ENCODE data around the gene CHCT1.

CHCT1 gene

DNA sequence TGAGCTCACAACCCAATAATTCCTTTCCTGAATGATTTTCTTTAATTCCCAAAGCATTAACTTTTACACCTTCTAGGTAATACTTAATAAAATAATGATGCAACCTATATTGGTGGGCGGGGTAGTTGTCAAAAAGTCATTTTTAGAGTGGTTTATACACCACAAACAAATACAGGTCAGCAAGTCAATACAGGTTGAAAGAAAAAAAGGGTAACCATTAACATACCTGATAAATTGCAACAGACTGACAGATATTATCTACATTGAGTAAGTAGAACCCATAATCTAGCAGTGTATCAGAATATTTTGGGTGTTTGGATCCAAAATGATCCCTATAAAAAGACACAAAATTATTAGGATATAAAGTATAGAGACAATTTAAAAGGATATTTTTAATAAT, 39.3 kb downstream of the CHCT1 start:
- no peaks in the 10 kb centered on the region for H3K9me3 ChIP-seq (ENCODE audit: insufficient read depth, low read length)
- TF ChIP-seq, protein P1, sequence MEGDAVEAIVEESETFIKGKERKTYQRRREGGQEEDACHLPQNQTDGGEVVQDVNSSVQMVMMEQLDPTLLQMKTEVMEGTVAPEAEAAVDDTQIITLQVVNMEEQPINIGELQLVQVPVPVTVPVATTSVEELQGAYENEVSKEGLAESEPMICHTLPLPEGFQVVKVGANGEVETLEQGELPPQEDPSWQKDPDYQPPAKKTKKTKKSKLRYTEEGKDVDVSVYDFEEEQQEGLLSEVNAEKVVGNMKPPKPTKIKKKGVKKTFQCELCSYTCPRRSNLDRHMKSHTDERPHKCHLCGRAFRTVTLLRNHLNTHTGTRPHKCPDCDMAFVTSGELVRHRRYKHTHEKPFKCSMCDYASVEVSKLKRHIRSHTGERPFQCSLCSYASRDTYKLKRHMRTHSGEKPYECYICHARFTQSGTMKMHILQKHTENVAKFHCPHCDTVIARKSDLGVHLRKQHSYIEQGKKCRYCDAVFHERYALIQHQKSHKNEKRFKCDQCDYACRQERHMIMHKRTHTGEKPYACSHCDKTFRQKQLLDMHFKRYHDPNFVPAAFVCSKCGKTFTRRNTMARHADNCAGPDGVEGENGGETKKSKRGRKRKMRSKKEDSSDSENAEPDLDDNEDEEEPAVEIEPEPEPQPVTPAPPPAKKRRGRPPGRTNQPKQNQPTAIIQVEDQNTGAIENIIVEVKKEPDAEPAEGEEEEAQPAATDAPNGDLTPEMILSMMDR (IDR thresholded peaks at IDR 0.05; ENCODE audit: low read depth, low read length) = no peak
- TF ChIP-seq EZH2phosphoT487 (IDR thresholded peaks at IDR 0.05; ENCODE audit: low read depth) = no peak

DNA sequence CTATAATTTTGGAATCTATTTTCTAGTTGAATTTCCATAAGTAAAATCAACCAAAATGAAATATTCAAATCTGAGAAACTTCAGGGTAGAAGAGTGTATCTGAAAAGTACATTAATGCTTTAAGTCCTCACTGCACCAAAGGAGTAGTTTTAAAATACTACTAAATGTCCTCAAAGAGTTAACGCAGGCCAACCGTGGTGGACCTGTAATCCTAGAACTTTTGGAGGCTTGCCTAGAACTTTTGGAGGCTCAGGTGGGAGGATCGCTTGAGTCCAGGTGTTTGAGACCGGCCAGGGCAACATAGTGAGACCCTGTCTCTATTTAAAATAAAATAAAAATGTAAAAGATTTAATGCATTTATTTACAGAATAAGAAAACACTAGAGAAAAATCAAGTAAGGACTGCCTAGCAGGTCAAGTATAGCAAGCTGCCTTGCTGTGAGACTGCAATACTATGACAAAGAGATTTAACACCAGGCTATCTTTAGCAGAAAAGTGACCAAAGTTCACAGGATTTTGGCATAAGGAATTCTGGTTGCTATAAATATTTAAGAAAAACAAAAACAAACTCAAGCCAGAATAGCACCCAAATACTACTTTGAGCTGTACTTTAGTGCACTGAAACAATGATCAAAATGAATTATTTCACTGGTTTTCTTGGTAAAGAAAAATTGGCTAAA, 41.0 kb downstream of the CHCT1 start:
- Histone ChIP-seq H3K27ac (ENCODE audit: low read length) (no peak overlapping the region), H3K4me1 (ENCODE audit: low read length) (no peaks in the 10 kb centered on the region), H3K4me3 (ENCODE audit: low read length) (no peak overlapping the region), H3K36me3 (replicated peaks; ENCODE audit: low read depth, low read length) (peaks cover 11% of the 10 kb centered on the region), H4K20me1 (ENCODE audit: insufficient read depth, low read length) (no peaks in the 10 kb centered on the region), H3K27me3 (ENCODE audit: low read depth, low read length) (no peaks in the 10 kb centered on the region), H3K4me2 (ENCODE audit: low read length) (no peak overlapping the region), H2AFZ (ENCODE audit: low read depth, low read length) (no peak overlapping the region), H3K9ac (ENCODE audit: low read length) (no peak overlapping the region), H3K79me2 (ENCODE audit: low read length) (no peaks in the 10 kb centered on the region), H3K9me3 (ENCODE audit: insufficient read depth, low read length) (no peaks in the 10 kb centered on the region)
- TF ChIP-seq, protein P1 (IDR thresholded peaks at IDR 0.05; ENCODE audit: low read depth, low read length) = no peak
- no peak for TF ChIP-seq EZH2phosphoT487 (IDR thresholded peaks at IDR 0.05; ENCODE audit: low read depth)

More for the DNA sequence above, 39.3 kb downstream of the CHCT1 start:
- Histone ChIP-seq H3K4me1 (ENCODE audit: low read length) (no peaks in the 10 kb centered on the region), H3K9ac (ENCODE audit: low read length) (no peak overlapping the region), H3K27ac (ENCODE audit: low read length) (no peak overlapping the region), H3K79me2 (ENCODE audit: low read length) (no peaks in the 10 kb centered on the region), H3K27me3 (ENCODE audit: low read depth, low read length) (no peaks in the 10 kb centered on the region), H4K20me1 (ENCODE audit: insufficient read depth, low read length) (no peaks in the 10 kb centered on the region), H3K36me3 (replicated peaks; ENCODE audit: low read depth, low read length) (peaks cover 21% of the 10 kb centered on the region), H3K4me2 (ENCODE audit: low read length) (no peak overlapping the region), H2AFZ (ENCODE audit: low read depth, low read length) (no peak overlapping the region), H3K4me3 (ENCODE audit: low read length) (no peak overlapping the region)

DNA sequence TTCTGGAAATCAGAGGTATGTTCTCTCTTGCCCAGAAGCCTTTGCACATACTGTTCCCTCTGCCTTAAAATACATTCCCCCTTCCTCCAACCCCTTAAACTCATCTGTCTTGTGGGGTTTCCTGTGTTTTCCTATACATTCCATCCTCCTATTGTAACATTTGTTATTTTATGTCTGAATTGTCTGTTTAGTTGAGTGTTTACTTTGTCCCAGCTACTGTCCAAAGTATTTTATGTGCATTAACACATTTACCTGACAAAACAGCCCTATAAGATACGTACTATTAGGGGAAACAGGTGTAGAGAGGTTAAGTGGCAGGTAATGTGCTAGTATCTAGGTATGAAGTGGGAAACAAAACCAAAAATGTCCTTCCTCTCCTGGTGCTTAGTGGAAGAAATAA, 42.1 kb downstream of the CHCT1 start:
- H3K36me3 ChIP-seq (replicated peaks; ENCODE audit: low read depth, low read length) = peaks cover 10% of the 10 kb centered on the region
- no peaks in the 10 kb centered on the region for H3K79me2 ChIP-seq (ENCODE audit: low read length)
- no peak overlapping the region for H3K4me2 ChIP-seq (ENCODE audit: low read length)
- H3K27ac ChIP-seq (ENCODE audit: low read length) = no peak overlapping the region
- no peaks in the 10 kb centered on the region for H4K20me1 ChIP-seq (ENCODE audit: insufficient read depth, low read length)
- no peaks in the 10 kb centered on the region for H3K27me3 ChIP-seq (ENCODE audit: low read depth, low read length)
- H3K4me1 ChIP-seq (ENCODE audit: low read length) = peaks cover 2% of the 10 kb centered on the region
- H3K9ac ChIP-seq (ENCODE audit: low read length) = no peak overlapping the region
- TF ChIP-seq EZH2phosphoT487 (IDR thresholded peaks at IDR 0.05; ENCODE audit: low read depth) = no peak
- TF ChIP-seq, protein P1 (IDR thresholded peaks at IDR 0.05; ENCODE audit: low read depth, low read length) = no peak
- H2AFZ ChIP-seq (ENCODE audit: low read depth, low read length) = no peak overlapping the region
- no peak overlapping the region for H3K4me3 ChIP-seq (ENCODE audit: low read length)
- H3K9me3 ChIP-seq (ENCODE audit: insufficient read depth, low read length) = no peaks in the 10 kb centered on the region

DNA sequence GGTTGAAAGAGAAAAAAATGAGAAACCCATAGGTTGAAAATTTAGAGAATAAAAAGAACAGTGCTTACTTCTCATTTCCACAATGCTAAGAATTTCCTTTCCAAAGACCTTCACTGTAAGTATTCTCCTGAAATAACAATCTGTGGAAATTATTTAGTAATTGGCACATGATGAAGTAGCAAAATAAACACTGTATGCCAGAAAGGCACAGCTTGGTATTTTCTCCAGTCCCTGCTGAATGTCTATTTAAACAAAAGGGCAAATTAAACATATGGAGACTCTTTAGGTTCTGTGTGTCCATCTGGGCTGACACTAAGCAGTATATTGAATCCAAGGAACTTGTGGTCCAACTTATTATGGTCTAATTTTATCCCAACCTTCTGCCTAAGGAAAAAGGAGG, 46.1 kb downstream of the CHCT1 start:
- H3K36me3 ChIP-seq (replicated peaks; ENCODE audit: low read depth, low read length) = peaks cover 16% of the 10 kb centered on the region
- H3K9ac ChIP-seq (ENCODE audit: low read length) = no peak overlapping the region
- H4K20me1 ChIP-seq (ENCODE audit: insufficient read depth, low read length) = no peaks in the 10 kb centered on the region
- H3K4me1 ChIP-seq (ENCODE audit: low read length) = peaks cover 12% of the 10 kb centered on the region
- H3K4me2 ChIP-seq (ENCODE audit: low read length) = no peak overlapping the region
- TF ChIP-seq EZH2phosphoT487 (IDR thresholded peaks at IDR 0.05; ENCODE audit: low read depth) = no peak
- TF ChIP-seq, protein P1 (IDR thresholded peaks at IDR 0.05; ENCODE audit: low read depth, low read length) = no peak
- no peaks in the 10 kb centered on the region for H3K27me3 ChIP-seq (ENCODE audit: low read depth, low read length)
- no peak overlapping the region for H3K4me3 ChIP-seq (ENCODE audit: low read length)
- no peaks in the 10 kb centered on the region for H3K9me3 ChIP-seq (ENCODE audit: insufficient read depth, low read length)
- H3K27ac ChIP-seq (ENCODE audit: low read length) = no peak overlapping the region
- H2AFZ ChIP-seq (ENCODE audit: low read depth, low read length) = no peak overlapping the region
- H3K79me2 ChIP-seq (ENCODE audit: low read length) = no peaks in the 10 kb centered on the region
